ENCODE measurements around the gene SLC39A3. TPM values are rescaled to one million over a fixed set of nuclear protein-coding genes. Genes with fewer than 3 reads are reported as not detected.

SLC39A3 gene
- total RNA-seq, 2 experiments from 2014 or later: 25.4 to 27.4 TPM

DNA sequence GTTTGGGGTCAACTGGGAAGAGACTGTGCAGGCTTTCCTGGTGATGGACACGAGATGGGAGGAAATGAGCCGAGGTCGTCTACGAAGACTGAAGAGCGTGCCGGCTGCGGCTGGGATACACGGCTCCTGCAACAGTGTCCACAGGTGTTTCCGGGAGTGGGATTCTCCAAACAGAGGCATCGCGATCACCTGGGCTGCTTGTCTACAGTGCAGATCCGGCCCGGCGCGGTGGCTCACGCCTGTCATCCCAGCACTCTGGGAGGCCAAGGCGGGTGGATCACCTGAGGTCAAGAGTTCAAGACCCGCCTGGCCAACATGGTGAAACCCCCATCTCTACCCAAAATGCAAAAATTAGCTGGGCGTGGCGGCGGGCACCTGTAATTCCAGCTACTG is 11.6 kb upstream of the SLC39A3 start:
- DNase-seq: no peak
- no peak overlapping the region for H3K4me3 Mint-ChIP-seq
- ChIA-PET CTCF (interaction anchor here (4.1 kb wide), 1 partner anchor 105 kb away, joined by 70 read pairs; no protein-coding TSS in a partner anchor), POLR2A (no interaction called here)
- no peak overlapping the region for H3K27ac Mint-ChIP-seq
- H3K27me3 Mint-ChIP-seq: no peaks in the 10 kb centered on the region
- H3K9me3 Mint-ChIP-seq: no peaks in the 10 kb centered on the region
- H3K4me1 Mint-ChIP-seq: peaks cover 1% of the 10 kb centered on the region
- peaks cover 12% of the 10 kb centered on the region for H3K36me3 Mint-ChIP-seq (ENCODE audit: low read depth)

DNA sequence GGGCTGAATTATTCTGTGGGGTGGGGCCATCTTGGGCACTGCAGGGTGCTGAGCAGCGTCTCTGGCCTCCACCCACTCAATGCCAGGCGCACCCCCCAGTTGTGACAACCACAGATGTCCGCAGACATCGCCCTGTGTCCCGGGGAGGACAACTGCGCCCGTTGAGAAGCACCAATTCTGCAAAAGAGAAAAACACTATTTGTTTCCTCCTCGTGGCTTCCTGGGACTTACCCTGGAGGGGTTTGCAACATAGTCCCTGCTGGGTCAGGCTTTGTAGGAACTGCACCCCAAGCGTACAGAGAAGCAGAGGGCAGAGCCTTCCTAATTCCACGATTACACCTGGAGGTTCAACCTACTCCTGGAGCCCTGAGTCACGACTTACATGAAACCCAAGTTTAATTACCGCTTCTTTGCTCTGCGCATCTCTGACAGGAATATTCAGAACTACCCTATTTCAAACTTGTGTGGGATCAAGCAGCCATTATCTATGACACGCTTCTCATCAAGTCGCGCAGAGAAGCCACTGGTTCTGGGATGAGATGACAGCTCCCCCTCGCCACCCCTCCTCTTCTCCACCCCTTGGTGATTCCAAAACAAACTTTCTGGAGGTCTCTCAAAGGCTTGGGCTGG is 11.1 kb upstream of the SLC39A3 start:
- CTCF ChIA-PET: interaction anchor here (1.2 to 4.1 kb wide), 3 partner anchors 12 to 104 kb away, joined by 5 to 70 read pairs (median 6); partner anchors contain the start of gene SLC39A3
- Mint-ChIP-seq H3K4me3 (no peak overlapping the region), H3K36me3 (ENCODE audit: low read depth) (peaks cover 9% of the 10 kb centered on the region), H3K9me3 (no peaks in the 10 kb centered on the region), H3K27me3 (no peaks in the 10 kb centered on the region), H3K27ac (no peak overlapping the region), H3K4me1 (peaks cover 1% of the 10 kb centered on the region)
- no peak for DNase-seq
- POLR2A ChIA-PET: no interaction called here

DNA sequence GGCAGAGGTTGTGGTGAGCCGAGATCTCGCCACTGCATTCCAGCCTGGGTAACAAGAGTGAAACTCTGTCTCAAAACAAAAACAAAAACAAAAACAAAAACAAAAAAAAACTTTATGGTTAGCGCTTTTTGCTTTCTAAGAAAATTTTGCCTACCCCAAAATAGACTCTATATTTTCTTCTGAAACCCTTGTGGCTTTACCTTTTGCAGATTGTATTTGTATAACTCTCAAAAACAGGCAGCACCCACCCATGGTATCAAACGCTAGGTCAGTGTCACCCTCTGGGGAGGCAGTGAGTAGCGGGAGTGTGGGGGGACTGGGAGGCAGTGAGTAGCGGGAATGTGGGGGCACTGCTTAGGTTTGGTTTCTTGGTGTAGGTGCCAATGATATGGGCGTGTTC is 7.5 kb upstream of the SLC39A3 start:
- Mint-ChIP-seq H3K4me3 (no peak overlapping the region), H3K9me3 (no peaks in the 10 kb centered on the region), H3K36me3 (ENCODE audit: low read depth) (no peaks in the 10 kb centered on the region), H3K27me3 (peaks cover 11% of the 10 kb centered on the region), H3K4me1 (peaks cover 1% of the 10 kb centered on the region), H3K27ac (no peak overlapping the region)
- POLR2A ChIA-PET: no interaction called here
- CTCF ChIA-PET: interaction anchor here (4.1 kb wide), 1 partner anchor 101 kb away, joined by 70 read pairs; no protein-coding TSS in a partner anchor
- DNase-seq: no peak

DNA sequence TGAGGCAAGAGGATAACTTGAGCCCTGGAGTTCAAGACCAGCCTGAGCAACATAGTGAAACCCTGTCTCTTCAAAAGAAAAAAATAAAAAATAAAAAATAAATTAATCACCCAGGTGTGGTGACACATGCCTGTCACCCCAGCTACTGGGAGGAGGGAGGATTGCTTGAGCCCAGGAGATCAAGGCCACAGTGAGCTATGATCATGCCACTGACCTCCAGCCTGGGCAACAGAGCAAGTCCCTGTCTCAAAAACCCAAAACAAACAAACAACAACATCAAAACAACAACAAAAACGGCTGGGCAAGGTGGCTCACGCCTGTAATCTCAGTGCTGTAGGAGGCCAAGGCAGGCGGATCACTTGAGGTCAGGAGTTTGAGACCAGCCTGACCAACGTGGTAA is 4.3 kb upstream of the SLC39A3 start:
- H3K4me1 Mint-ChIP-seq: peaks cover 10% of the 10 kb centered on the region
- no peaks in the 10 kb centered on the region for H3K9me3 Mint-ChIP-seq
- ChIA-PET POLR2A (no interaction called here), CTCF (no interaction called here)
- no peak overlapping the region for H3K27ac Mint-ChIP-seq
- no peaks in the 10 kb centered on the region for H3K36me3 Mint-ChIP-seq (ENCODE audit: low read depth)
- H3K27me3 Mint-ChIP-seq: peaks cover 11% of the 10 kb centered on the region
- no peak for DNase-seq
- H3K4me3 Mint-ChIP-seq: no peak overlapping the region

DNA sequence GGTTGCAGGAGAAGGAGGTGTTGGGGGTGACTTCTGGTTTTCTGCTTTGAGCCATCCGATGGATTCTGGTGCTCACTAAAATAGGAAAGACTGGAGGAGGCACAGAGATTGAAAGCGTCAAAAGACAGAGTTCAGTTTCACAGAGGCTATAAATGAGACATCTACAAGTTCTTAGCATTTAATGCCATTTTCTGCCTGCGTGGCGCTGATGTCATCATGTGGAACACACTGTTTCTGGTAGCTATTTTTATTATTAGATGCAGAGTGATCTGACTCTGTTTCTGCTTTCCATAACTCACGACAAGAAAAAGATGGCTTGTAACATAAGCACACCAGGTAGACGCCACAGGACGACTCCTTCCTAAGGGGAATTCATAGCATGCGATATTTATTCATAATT is 3.3 kb upstream of the SLC39A3 start:
- H3K9me3 Mint-ChIP-seq: no peaks in the 10 kb centered on the region
- ChIA-PET POLR2A (no interaction called here), CTCF (no interaction called here)
- H3K27ac Mint-ChIP-seq: no peak overlapping the region
- no peak for DNase-seq
- H3K4me3 Mint-ChIP-seq: no peak overlapping the region
- peaks cover 11% of the 10 kb centered on the region for H3K27me3 Mint-ChIP-seq
- peaks cover 16% of the 10 kb centered on the region for H3K4me1 Mint-ChIP-seq
- peaks cover 2% of the 10 kb centered on the region for H3K36me3 Mint-ChIP-seq (ENCODE audit: low read depth)

DNA sequence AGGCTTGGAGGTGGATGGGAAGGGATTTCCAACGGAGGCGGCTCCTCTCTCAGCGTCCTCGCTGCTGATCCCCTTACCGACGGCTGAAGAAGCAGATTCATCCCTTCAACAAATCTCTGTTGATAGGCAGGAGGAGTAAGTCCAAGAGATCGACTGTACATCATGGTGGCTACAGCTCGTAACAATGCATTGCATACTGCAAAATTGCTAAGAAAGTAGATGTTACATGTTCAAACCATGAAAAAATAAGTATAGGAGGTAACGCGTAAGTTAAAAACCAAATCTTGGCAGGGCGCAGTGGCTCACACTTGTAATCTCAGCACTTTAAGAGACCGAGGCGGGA is 468 bp upstream of the SLC39A3 start:
- peaks cover 9% of the 10 kb centered on the region for H3K27me3 Mint-ChIP-seq
- no peak overlapping the region for H3K27ac Mint-ChIP-seq
- no peaks in the 10 kb centered on the region for H3K9me3 Mint-ChIP-seq
- peak overlapping the region; percentile 89 for H3K4me3 Mint-ChIP-seq
- CTCF ChIA-PET: no interaction called here
- no peak for DNase-seq
- H3K36me3 Mint-ChIP-seq (ENCODE audit: low read depth): peaks cover 24% of the 10 kb centered on the region
- POLR2A ChIA-PET: interaction anchor here (0.6 to 1.8 kb wide), 3 partner anchors 13 to 45 kb away, joined by 3 to 4 read pairs (median 3); partner anchors contain the start of genes SGTA and THOP1
- peaks cover 15% of the 10 kb centered on the region for H3K4me1 Mint-ChIP-seq

DNA sequence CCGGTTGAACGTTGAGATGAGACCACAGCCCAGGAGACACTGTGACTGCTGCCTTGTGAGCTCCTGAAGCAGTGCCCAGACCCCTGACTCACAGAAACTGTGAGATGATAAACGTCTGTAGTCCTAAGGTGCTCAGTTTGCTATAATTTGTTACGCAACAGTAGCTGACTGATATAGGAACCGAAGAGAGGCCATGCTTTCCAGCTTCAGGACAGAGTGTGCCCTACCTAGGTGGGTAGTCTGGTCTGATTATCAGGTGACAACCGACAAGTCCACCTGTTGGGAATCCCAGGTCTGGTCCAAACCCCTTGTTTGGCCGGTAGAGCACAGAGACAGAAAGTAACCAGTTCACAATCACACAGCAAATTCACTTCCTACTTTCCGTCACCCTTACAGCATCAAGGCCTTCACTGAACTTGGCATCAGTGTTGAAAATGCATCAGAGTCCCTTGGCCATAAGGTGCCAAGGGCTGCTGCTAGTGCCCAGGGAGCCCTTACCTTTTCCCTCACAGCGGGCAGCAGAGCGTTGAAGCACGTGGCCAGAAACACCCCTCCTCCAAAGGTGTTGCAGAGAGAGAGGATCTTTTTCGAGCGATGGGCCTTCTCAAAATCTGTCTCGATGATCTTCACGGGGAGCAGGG is 3.1 kb downstream of the SLC39A3 start:
- peaks cover 15% of the 10 kb centered on the region for H3K4me1 Mint-ChIP-seq
- no peaks in the 10 kb centered on the region for H3K9me3 Mint-ChIP-seq
- H3K4me3 Mint-ChIP-seq: no peak overlapping the region
- H3K27me3 Mint-ChIP-seq: no peaks in the 10 kb centered on the region
- ChIA-PET POLR2A (no interaction called here), CTCF (no interaction called here)
- no peak overlapping the region for H3K27ac Mint-ChIP-seq
- DNase-seq: no peak
- peaks cover 34% of the 10 kb centered on the region for H3K36me3 Mint-ChIP-seq (ENCODE audit: low read depth)

DNA sequence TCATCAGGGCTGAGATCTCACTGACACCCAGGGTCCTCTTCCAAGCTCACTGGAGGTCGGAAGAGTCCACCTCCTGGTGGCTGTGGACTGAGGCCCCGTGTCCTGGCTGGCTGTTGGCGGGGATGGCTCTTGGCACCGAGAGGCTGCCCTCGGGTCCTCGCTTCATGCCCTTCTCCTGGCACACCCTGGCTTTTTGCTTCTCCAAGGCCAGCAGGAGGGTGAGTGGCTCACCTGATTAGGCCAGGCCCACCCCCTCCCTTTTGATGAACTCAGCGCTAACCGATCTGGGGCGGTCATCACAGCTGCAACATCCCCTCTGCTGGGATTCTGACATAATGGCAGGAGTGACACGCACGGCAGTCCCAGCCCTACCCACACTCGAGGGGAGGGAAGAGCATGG is 4.4 kb downstream of the SLC39A3 start:
- ChIA-PET CTCF (no interaction called here), POLR2A (no interaction called here)
- H3K4me1 Mint-ChIP-seq: peaks cover 15% of the 10 kb centered on the region
- H3K36me3 Mint-ChIP-seq (ENCODE audit: low read depth): peaks cover 34% of the 10 kb centered on the region
- H3K9me3 Mint-ChIP-seq: no peaks in the 10 kb centered on the region
- no peak overlapping the region for H3K27ac Mint-ChIP-seq
- DNase-seq: no peak
- H3K27me3 Mint-ChIP-seq: no peaks in the 10 kb centered on the region
- no peak overlapping the region for H3K4me3 Mint-ChIP-seq

DNA sequence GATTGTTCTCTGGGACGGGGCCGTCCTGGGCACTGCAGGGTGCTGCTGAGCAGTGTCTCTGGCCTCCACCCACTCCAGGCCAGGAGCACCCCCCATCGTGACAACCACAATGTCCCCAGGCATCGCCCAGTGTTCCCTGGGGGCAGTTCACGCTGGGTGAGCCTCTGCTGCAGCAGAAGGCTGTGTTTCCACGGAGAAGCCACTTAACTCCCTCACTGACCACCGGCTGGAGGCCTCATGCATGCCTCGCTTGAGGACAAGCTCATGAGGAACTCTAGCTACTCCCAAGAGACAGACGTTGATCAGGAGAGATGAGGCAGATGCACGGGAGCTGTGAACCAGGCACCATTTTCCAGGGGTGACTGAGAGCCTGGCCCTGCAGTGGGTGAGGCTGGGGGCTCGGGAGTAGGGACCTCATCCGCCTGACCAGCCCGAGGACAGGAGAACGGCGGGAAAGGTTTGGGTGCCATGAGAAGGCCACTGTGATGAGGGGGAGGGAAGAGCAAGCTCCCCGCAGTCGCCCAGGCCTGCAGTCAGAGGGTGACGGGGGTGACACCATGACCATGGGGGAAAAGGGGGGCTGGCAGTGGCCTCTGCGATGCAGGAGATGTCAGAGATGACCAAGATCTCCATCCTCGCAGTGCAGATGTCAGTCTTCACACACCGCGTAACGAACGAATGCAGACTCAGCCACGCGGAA is 5.1 kb downstream of the SLC39A3 start:
- DNase-seq: no peak
- POLR2A ChIA-PET: no interaction called here
- CTCF ChIA-PET: no interaction called here
- Mint-ChIP-seq H3K9me3 (no peaks in the 10 kb centered on the region), H3K36me3 (ENCODE audit: low read depth) (peaks cover 34% of the 10 kb centered on the region), H3K27me3 (no peaks in the 10 kb centered on the region), H3K27ac (no peak overlapping the region), H3K4me1 (peaks cover 11% of the 10 kb centered on the region), H3K4me3 (no peak overlapping the region)

DNA sequence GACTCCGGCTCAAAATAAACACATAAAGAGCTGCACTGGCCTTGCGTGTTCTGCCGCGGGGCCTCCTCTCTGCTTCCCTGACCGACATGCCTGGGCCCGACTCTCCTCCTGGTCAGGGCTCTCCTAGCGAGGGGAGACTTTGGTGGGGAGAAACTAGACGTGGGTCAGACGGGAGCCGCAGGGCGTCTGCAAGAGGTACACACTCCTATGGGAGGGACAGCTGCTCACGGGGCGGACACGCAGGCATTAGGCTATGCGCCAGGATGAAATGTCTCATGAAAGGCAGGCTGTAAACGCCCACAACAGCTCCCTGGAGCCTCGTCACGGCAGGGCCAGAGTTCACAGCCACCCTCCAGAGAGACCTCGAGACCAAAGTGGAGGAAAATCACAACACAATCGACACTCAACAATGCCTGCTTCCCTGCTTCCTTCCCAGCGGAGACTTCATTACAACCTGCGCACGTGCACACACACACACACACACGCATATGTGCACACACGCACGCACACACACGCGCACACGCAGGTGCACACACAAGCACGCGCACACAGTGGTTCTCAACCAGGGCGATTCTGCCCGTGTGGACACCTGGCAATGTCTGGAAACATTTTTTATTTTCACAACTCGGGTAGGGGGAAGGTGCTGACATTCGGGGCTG is 5.8 kb downstream of the SLC39A3 start:
- ChIA-PET CTCF (no interaction called here), POLR2A (no interaction called here)
- H3K27ac Mint-ChIP-seq: no peak overlapping the region
- no peak for DNase-seq
- H3K4me3 Mint-ChIP-seq: no peak overlapping the region
- peaks cover 34% of the 10 kb centered on the region for H3K36me3 Mint-ChIP-seq (ENCODE audit: low read depth)
- H3K4me1 Mint-ChIP-seq: peaks cover 6% of the 10 kb centered on the region
- H3K9me3 Mint-ChIP-seq: no peaks in the 10 kb centered on the region
- H3K27me3 Mint-ChIP-seq: no peaks in the 10 kb centered on the region

DNA sequence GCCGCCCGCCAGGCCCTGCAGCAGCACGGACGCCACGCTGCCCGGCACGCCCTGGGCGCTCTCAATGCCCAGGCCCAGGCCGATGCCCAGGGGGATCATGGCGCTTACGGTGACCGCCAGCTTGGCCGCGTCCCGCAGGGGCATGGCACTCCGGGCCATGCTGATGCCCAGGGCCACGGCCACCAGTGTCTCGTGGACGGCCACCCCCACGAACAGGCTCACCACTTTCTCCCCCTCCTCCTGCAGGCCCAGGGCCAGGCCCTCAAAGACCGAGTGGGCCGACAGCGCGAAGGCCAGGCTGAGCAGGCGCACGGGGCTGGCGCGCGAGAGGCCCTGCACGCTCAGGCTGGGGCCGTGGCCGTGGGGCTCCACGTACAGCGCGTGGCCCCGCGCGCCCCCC is 6.9 kb downstream of the SLC39A3 start:
- DNase-seq: no peak
- Mint-ChIP-seq H3K36me3 (ENCODE audit: low read depth) (peaks cover 31% of the 10 kb centered on the region), H3K4me3 (no peak overlapping the region), H3K9me3 (no peaks in the 10 kb centered on the region), H3K4me1 (no peaks in the 10 kb centered on the region), H3K27me3 (no peaks in the 10 kb centered on the region), H3K27ac (no peak overlapping the region)
- ChIA-PET CTCF (no interaction called here), POLR2A (no interaction called here)

DNA sequence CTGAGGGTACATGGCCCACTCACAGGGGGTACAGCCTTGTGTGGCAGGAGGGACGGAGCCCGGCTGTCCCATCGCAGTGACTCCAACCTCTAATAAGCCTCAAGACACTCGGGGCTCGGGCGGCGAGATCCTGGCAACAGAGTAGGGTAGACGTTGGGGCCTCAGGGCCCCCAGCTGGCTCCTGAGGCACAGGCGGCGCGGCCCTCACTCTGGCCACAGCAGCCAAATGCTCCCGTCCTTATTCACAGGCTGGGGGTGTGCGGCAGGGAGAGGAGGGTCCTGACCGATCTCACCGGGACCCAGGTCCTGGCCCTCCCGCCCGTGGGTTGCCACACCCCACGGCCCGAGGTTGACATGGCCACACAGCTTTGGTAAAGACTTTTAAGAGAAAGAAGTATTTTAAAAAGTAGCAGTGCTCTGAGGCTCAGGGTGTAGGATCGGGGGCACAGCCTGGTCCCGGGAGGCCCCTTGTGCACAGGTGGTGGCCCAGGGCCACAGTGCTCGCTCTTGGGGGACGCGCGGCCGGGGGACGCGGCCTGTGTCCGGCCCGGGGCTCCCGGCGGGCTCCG is 7.6 kb downstream of the SLC39A3 start:
- peaks cover 28% of the 10 kb centered on the region for H3K36me3 Mint-ChIP-seq (ENCODE audit: low read depth)
- no peaks in the 10 kb centered on the region for H3K27me3 Mint-ChIP-seq
- no peak overlapping the region for H3K27ac Mint-ChIP-seq
- no peaks in the 10 kb centered on the region for H3K9me3 Mint-ChIP-seq
- ChIA-PET CTCF (no interaction called here), POLR2A (no interaction called here)
- DNase-seq: no peak
- H3K4me1 Mint-ChIP-seq: no peaks in the 10 kb centered on the region
- H3K4me3 Mint-ChIP-seq: no peak overlapping the region
